Bladder microvascular endothelial cell (primary cell): Measurements from ENCODE around the gene BLOC1S3. TPM values are rescaled to one million over a fixed set of nuclear protein-coding genes. Genes with fewer than 3 reads are reported as not detected.

Experiments
- total RNA-seq: library from RNA; depleted of rRNA; stranded (reverse); fragments of >200 nt; gene quantifications from 2 replicates; pipeline ENCODE4 v1.2.3, GENCODE V29; 2014

Gene BLOC1S3
- total RNA-seq, result 2.6 and 3.6 TPM in 2 replicates

GRCh38 chr19:45178262-45179071 is at the start of gene BLOC1S3:
Gene BLOC1S3, plus strand, starts transcription at chr19:45178784. Its CDS starts 513 bp downstream, at chr19:45179297.

GRCh38 chr19:45160870-45161737 is 17.5 kb upstream of the BLOC1S3 start, which contains the start of gene NKPD1:
Gene NKPD1, minus strand, starts transcription at chr19:45160982. Its CDS starts 832 bp downstream, at chr19:45160150.

GRCh38 chr19:45177817-45178261 is 745 bp upstream of the BLOC1S3 start, which contains the start of gene TRAPPC6A:
Gene TRAPPC6A, minus strand, starts transcription at chr19:45178237. Its CDS starts 19 bp downstream, at chr19:45178218.

Other genes with a start within 250 kb of the BLOC1S3 start
- gene APOC4, start 236.5 kb upstream of the BLOC1S3 start, total RNA-seq, result not detected in 2 replicates
- gene APOC2, start 232.7 kb upstream of the BLOC1S3 start, total RNA-seq, result not detected in 2 replicates
- 30.1 and 60.6 TPM in 2 replicates for gene CLPTM1, start 223.4 kb upstream of the BLOC1S3 start, total RNA-seq
- gene RELB, start 177.3 kb upstream of the BLOC1S3 start, total RNA-seq, result 7.9 and 21.5 TPM in 2 replicates
- 5.8 and 20.6 TPM in 2 replicates for gene CLASRP, start 139.7 kb upstream of the BLOC1S3 start, total RNA-seq
- 0.13 and 0.16 TPM in 2 replicates for gene ZNF296, start 102.3 kb upstream of the BLOC1S3 start, total RNA-seq
- 14.2 and 22.5 TPM in 2 replicates for gene GEMIN7, start 99.5 kb upstream of the BLOC1S3 start, total RNA-seq
- gene PPP1R37, start 85.6 kb upstream of the BLOC1S3 start, total RNA-seq, result 18.1 and 24.4 TPM in 2 replicates
- under 0.01 and 0.13 TPM in 2 replicates for gene NKPD1, start 17.8 kb upstream of the BLOC1S3 start, total RNA-seq
- 14.4 and 16.2 TPM in 2 replicates for gene TRAPPC6A, start 547 bp upstream of the BLOC1S3 start, total RNA-seq
- 0.69 and 3.4 TPM in 2 replicates for gene EXOC3L2, start 66.6 kb downstream of the BLOC1S3 start, total RNA-seq
- gene MARK4, start 72.5 kb downstream of the BLOC1S3 start, total RNA-seq, result 8.1 and 43.0 TPM in 2 replicates
- gene CKM, start 144.1 kb downstream of the BLOC1S3 start, total RNA-seq, result 0.16 TPM in 1 of 2 replicates, not detected in the other
- 0.13 and 0.16 TPM in 2 replicates for gene KLC3, start 162.0 kb downstream of the BLOC1S3 start, total RNA-seq
- gene ERCC2, start 191.8 kb downstream of the BLOC1S3 start, total RNA-seq, result 10.7 and 33.6 TPM in 2 replicates
- gene PPP1R13L, start 226.3 kb downstream of the BLOC1S3 start, total RNA-seq, result 7.1 and 32.3 TPM in 2 replicates
- 5.8 and 12.6 TPM in 2 replicates for gene POLR1G, start 227.9 kb downstream of the BLOC1S3 start, total RNA-seq
- 40.3 and 50.5 TPM in 2 replicates for gene ERCC1, start 245.1 kb downstream of the BLOC1S3 start, total RNA-seq